GM12878 (cell line): ENCODE data around the gene POLR1A. TPM values are rescaled to one million over a fixed set of nuclear protein-coding genes. Genes with fewer than 3 reads are reported as not detected.

Experiments used
- CBX3 ChIP-seq: fragments of 200-600 bp; sonication (generic); IDR thresholded peaks from 2 replicates; pipeline ENCODE4 v1.6.1; 2016; ENCODE audit warnings: low read depth, borderline replicate concordance
- CREM ChIP-seq: IDR thresholded peaks from 2 replicates; pipeline ENCODE4 v1.6.1; 2014; ENCODE audit warnings: antibody characterized with exemption, low read depth
- EZH2 ChIP-seq: IDR thresholded peaks from 2 replicates; pipeline ENCODE4 v1.6.1; 2012; ENCODE audit warnings: low read depth, mild to moderate bottlenecking, control low read depth, inconsistent platforms, low read length, borderline replicate concordance; ENCODE audit not compliant: control insufficient read depth
- MTA3 ChIP-seq: IDR thresholded peaks from 2 replicates; pipeline ENCODE4 v1.6.1; 2012; ENCODE audit warnings: low read length, inconsistent platforms, borderline replicate concordance
- POU2F2 ChIP-seq: IDR thresholded peaks from 3 replicates; pipeline ENCODE4 v1.6.1; 2011; ENCODE audit warnings: low read depth, mild to moderate bottlenecking, low read length, borderline replicate concordance
- SP1 ChIP-seq: IDR thresholded peaks from one replicate; pipeline ENCODE4 v1.6.1; 2011; ENCODE audit warnings: low read depth, low read length
- ZNF24 ChIP-seq: fragments of 450-650 bp; IDR thresholded peaks from 2 replicates; pipeline ENCODE4 v1.6.1; 2017; ENCODE audit warnings: antibody characterized with exemption, mild to moderate bottlenecking
- ZNF384 ChIP-seq: IDR thresholded peaks from 2 replicates; pipeline ENCODE4 v1.6.1; 2012; ENCODE audit warnings: low read depth, mild to moderate bottlenecking, low read length, improper control_type of control experiment, borderline replicate concordance
- polyA plus RNA-seq, 11 experiments: library from polyadenylated mRNA; depleted of rRNA in 4 of 11; unstranded in 6 of 11; stranded (reverse) in 5 of 11; fragments of >200 nt; fragmentation: Nextera tagmentation in 4 of 11; fragmentation: Illumina TruSeq in 1 of 11; extraction: Ambion mirVana in 4 of 11; extraction: Trizol in 1 of 11; gene quantifications; 1 replicate in 1 of 11; 2 replicates in 10 of 11; pipeline versions ENCODE4 v1.2.1 to v1.2.3, GENCODE V29; 2011 to 2016; ENCODE audit warnings: inconsistent platforms in 2 of 11, missing spikeins in 2 of 11, low read depth in 1 of 11
- total RNA-seq, 4 experiments: library from RNA; depleted of rRNA in 3 of 4; stranded (reverse); fragments of >200 nt in 3 of 4; fragmentation: Illumina TruSeq in 1 of 4; extraction: Trizol in 1 of 4; gene quantifications; 2 replicates each; pipeline versions ENCODE4 v1.2.1 to v1.2.3, GENCODE V29; 2013 to 2021
- TF ChIP-seq, protein P1 (sequence below): fragments of 450-650 bp; IDR thresholded peaks from 2 replicates; pipeline ENCODE4 v1.6.1; 2017; ENCODE audit warnings: mild to moderate bottlenecking, moderate library complexity
- TF ChIP-seq, protein P2 (sequence below): fragments of 450-650 bp; IDR thresholded peaks from 2 replicates; pipeline ENCODE4 v1.6.1; 2017; ENCODE audit warnings: mild to moderate bottlenecking, low read depth, inconsistent platforms; ENCODE audit not compliant: poor library complexity, severe bottlenecking

Gene POLR1A
- total and polyA plus RNA-seq, 10 of the 15 experiments (the other 5 are each of a cell fraction or from before 2014, with no cell fraction given), result 2.1 to 53.9 (median 17.8) TPM

DNA sequence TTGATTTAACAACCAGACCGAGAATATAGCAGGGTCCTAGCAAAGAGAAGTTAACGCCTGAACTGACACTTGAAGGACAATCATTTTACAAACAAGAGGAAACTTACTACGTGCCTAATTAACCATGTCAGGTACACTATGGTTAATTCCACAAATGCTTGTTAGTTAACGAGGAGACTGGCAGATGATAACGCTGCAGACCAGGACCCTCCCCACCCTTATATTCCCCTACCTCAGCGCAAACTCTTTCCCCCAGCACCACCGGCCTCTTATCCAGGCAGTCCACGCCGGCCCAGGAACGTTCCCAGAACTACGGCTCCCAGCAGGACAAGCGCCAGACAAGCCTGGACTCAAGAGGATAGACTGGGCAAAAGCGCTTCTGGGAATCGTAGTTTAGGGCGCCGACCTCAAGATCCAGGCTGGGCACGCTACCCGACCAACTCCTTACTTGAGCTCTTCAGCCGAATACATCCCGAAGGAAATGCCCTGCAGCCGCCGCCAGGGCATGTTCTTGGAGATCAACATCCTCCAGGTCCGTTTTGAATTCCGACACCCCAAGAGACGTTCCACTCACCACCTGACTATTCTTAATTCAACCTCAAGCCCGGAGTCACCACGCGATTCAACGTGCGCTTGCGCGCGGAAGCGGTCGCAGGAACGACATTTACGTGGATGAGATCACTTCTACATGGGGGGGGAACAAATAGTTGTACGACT, at the start of gene POLR1A (continued):
- TF ChIP-seq, protein P1, sequence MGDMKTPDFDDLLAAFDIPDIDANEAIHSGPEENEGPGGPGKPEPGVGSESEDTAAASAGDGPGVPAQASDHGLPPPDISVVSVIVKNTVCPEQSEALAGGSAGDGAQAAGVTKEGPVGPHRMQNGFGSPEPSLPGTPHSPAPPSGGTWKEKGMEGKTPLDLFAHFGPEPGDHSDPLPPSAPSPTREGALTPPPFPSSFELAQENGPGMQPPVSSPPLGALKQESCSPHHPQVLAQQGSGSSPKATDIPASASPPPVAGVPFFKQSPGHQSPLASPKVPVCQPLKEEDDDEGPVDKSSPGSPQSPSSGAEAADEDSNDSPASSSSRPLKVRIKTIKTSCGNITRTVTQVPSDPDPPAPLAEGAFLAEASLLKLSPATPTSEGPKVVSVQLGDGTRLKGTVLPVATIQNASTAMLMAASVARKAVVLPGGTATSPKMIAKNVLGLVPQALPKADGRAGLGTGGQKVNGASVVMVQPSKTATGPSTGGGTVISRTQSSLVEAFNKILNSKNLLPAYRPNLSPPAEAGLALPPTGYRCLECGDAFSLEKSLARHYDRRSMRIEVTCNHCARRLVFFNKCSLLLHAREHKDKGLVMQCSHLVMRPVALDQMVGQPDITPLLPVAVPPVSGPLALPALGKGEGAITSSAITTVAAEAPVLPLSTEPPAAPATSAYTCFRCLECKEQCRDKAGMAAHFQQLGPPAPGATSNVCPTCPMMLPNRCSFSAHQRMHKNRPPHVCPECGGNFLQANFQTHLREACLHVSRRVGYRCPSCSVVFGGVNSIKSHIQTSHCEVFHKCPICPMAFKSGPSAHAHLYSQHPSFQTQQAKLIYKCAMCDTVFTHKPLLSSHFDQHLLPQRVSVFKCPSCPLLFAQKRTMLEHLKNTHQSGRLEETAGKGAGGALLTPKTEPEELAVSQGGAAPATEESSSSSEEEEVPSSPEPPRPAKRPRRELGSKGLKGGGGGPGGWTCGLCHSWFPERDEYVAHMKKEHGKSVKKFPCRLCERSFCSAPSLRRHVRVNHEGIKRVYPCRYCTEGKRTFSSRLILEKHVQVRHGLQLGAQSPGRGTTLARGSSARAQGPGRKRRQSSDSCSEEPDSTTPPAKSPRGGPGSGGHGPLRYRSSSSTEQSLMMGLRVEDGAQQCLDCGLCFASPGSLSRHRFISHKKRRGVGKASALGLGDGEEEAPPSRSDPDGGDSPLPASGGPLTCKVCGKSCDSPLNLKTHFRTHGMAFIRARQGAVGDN, result no peak
- TF ChIP-seq SP1, result no peak
- no peak for TF ChIP-seq EZH2
- no peak for TF ChIP-seq ZNF384
- no peak for TF ChIP-seq MTA3
- TF ChIP-seq CREM, result peak; percentile 64; the same call in 1 of the 2 replicates
- TF ChIP-seq CBX3, result no peak
- TF ChIP-seq, protein P2, sequence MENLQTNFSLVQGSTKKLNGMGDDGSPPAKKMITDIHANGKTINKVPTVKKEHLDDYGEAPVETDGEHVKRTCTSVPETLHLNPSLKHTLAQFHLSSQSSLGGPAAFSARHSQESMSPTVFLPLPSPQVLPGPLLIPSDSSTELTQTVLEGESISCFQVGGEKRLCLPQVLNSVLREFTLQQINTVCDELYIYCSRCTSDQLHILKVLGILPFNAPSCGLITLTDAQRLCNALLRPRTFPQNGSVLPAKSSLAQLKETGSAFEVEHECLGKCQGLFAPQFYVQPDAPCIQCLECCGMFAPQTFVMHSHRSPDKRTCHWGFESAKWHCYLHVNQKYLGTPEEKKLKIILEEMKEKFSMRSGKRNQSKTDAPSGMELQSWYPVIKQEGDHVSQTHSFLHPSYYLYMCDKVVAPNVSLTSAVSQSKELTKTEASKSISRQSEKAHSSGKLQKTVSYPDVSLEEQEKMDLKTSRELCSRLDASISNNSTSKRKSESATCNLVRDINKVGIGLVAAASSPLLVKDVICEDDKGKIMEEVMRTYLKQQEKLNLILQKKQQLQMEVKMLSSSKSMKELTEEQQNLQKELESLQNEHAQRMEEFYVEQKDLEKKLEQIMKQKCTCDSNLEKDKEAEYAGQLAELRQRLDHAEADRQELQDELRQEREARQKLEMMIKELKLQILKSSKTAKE, result no peak
- TF ChIP-seq POU2F2, result no peak
- TF ChIP-seq ZNF24, result no peak
- TF ChIP-seq, all 136 proteins: peak for 27
